ENCODE results near the gene PSG5. TPM values are rescaled to one million over a fixed set of nuclear protein-coding genes. Genes with fewer than 3 reads are reported as not detected.
A peak's percentile ranks its signal among the peaks of the same experiment; 100 is the strongest.
"Not testable (repeated sequence)": the region's sequence is repeated elsewhere in the genome, so short reads cannot be mapped to it uniquely, and the experiment has no call there.

Gene PSG5
- total RNA-seq, 4 donors from 2014 or later, result not detected

DNA sequence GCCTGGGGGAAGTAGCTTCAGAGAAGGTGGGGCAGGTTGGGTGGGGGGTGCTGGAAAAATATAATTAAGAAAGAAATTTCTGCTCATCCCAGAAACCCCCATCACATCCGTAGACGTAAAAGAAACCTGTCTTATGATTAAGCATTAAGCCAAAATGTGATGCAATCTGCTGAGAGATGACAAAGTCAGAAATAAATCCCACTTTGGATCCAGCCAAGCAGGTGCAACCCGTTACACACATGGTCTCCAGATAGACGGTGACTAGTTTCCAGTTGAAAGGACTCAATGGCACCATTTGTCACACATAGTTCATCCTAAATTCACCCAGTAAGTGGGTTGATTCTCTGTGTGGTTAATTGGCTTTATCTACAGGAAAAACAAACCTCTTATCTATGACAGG, 34.1 kb downstream of the PSG5 start:
- peak overlapping the region in 1 of 4 donors; percentile 59 for H3K27ac ChIP-seq
- intact Hi-C loops (cut with DNase I), result no loop called here
- H3K4me1 ChIP-seq, result peaks cover 0 to 42% (median 7%) of the 10 kb centered on the region in 3 donors
- H3K9me3 ChIP-seq, result no peaks in the 10 kb centered on the region
- TF ChIP-seq, protein P1, sequence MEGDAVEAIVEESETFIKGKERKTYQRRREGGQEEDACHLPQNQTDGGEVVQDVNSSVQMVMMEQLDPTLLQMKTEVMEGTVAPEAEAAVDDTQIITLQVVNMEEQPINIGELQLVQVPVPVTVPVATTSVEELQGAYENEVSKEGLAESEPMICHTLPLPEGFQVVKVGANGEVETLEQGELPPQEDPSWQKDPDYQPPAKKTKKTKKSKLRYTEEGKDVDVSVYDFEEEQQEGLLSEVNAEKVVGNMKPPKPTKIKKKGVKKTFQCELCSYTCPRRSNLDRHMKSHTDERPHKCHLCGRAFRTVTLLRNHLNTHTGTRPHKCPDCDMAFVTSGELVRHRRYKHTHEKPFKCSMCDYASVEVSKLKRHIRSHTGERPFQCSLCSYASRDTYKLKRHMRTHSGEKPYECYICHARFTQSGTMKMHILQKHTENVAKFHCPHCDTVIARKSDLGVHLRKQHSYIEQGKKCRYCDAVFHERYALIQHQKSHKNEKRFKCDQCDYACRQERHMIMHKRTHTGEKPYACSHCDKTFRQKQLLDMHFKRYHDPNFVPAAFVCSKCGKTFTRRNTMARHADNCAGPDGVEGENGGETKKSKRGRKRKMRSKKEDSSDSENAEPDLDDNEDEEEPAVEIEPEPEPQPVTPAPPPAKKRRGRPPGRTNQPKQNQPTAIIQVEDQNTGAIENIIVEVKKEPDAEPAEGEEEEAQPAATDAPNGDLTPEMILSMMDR (IDR thresholded peaks at IDR 0.05), result no peak
- TF ChIP-seq POLR2A (IDR thresholded peaks at IDR 0.05), result no peak
- no peaks in the 10 kb centered on the region for H3K36me3 ChIP-seq
- 44 to 54% methylated on average over 4 of the region's 4 CpGs for WGBS, 2 donors
- no peak overlapping the region for H3K4me3 ChIP-seq
- no peak for DNase-seq
- no peaks in the 10 kb centered on the region for H3K27me3 ChIP-seq

DNA sequence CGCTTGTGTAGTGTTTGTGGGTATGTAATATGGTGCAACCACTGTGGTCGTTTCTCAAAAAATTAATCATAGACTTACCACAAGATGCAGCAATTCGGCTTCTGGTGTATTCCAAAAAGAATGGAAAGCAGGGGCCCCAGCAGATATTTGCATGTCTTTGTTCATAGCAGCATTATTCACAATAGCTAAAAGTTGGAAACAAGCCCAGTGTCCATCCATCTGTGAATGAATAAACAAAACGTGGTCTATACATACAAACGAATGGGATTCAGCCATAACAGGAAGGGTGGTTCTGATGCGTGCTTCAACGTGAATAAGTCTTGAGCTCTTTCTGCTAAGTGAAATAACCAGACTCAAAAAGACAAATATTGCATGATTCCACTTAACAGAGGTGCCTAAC, 36.5 kb downstream of the PSG5 start:
- Histone ChIP-seq H3K4me1 (peaks cover 0 to 42% (median 7%) of the 10 kb centered on the region in 3 donors), H3K27ac (peak overlapping the region in 3 of 4 donors; percentile 9 to 73 (median 45))
- H3K27me3 ChIP-seq; H3K4me3 ChIP-seq; intact Hi-C loops (cut with DNase I); H3K9me3 ChIP-seq; H3K36me3 ChIP-seq; DNase-seq: not testable (repeated sequence)
- WGBS, 2 donors, result 28 to 34% methylated on average over 7 of the region's 7 CpGs

DNA sequence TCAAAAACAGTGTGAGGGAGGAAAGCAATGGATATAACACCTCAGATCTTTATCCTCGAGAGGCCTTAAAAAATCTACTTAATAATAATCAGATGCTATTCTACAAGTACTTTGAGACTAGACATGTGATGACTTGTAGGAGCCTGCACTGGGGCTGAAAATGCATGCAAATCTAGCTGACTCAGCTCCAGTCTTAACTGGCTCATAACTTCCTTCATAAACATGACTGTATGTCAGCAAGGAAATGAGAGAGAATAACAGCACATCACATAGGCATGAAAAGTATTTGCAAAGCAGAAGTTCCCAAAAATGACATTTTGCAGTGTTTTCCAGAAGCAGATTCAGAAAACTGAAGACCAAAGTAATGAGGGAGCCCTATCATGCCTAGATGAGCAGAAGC, 38.1 kb downstream of the PSG5 start:
- no peak for TF ChIP-seq POLR2A (IDR thresholded peaks at IDR 0.05)
- TF ChIP-seq, protein P1 (IDR thresholded peaks at IDR 0.05), result no peak
- WGBS, 2 donors, result 26 to 33% methylated on average over 1 of the region's 1 CpG
- Histone ChIP-seq H3K4me1 (peaks cover 0 to 42% (median 7%) of the 10 kb centered on the region in 3 donors), H3K9me3 (no peaks in the 10 kb centered on the region), H3K36me3 (no peaks in the 10 kb centered on the region), H3K27me3 (no peaks in the 10 kb centered on the region), H3K4me3 (no peak overlapping the region), H3K27ac (peak overlapping the region; percentile 63 to 80 (median 66))
- DNase-seq, result no peak
- intact Hi-C loops (cut with DNase I), result no loop called here

DNA sequence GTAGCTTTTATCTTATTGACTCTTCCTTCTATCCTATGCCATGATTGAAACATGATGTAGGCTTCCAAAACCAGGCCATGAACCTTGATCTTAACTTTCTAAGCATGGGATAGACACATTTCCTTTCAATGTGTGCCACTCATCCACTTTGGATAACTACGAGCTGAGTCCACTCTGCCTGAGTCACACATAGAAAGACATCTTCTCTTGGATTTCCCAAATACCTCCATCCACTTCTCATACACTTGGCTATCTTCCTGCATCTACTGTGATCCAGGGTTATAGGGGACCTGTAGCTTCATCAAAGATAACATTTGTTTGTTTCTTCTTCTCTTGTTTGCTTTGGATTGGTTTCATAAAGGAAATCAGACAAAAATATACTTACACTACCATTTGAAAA, 44.6 kb downstream of the PSG5 start:
- 73 to 92% methylated on average over 1 of the region's 1 CpG for WGBS, 2 donors
- intact Hi-C loops (cut with DNase I); H3K4me1 ChIP-seq; DNase-seq; H3K27ac ChIP-seq; H3K4me3 ChIP-seq; H3K9me3 ChIP-seq; H3K27me3 ChIP-seq; H3K36me3 ChIP-seq: not testable (repeated sequence)

DNA sequence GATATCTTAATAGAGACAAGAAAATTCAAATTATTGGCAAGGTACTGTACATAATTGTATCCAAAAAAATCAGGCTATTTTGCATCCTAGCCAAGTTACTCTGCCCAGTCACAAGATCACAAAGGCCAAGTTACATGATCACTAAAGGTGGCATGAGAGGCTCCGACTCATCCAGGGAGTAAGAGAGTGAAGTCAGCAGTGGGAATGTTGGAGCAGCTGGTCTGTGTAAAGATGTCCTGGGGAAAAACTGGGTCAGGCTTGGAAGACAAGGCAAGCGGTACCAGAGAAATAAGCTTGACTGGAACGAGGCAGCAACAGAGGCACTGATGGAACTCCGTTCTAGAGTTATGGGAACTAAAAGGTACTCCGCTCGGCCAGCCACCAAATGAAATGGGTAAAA, 53.6 kb downstream of the PSG5 start:
- DNase-seq, result no peak
- no peak overlapping the region for H3K4me3 ChIP-seq
- intact Hi-C loops (cut with DNase I), result no loop called here
- 77 to 83% methylated on average over 5 of the region's 6 CpGs for WGBS, 2 donors
- H3K36me3 ChIP-seq, result no peaks in the 10 kb centered on the region
- TF ChIP-seq, protein P1 (IDR thresholded peaks at IDR 0.05), result no peak
- TF ChIP-seq POLR2A (IDR thresholded peaks at IDR 0.05), result no peak
- peaks cover 0 to 24% (median 0%) of the 10 kb centered on the region in 3 donors for H3K4me1 ChIP-seq
- no peak overlapping the region for H3K27ac ChIP-seq
- no peaks in the 10 kb centered on the region for H3K9me3 ChIP-seq
- H3K27me3 ChIP-seq, result no peaks in the 10 kb centered on the region

DNA sequence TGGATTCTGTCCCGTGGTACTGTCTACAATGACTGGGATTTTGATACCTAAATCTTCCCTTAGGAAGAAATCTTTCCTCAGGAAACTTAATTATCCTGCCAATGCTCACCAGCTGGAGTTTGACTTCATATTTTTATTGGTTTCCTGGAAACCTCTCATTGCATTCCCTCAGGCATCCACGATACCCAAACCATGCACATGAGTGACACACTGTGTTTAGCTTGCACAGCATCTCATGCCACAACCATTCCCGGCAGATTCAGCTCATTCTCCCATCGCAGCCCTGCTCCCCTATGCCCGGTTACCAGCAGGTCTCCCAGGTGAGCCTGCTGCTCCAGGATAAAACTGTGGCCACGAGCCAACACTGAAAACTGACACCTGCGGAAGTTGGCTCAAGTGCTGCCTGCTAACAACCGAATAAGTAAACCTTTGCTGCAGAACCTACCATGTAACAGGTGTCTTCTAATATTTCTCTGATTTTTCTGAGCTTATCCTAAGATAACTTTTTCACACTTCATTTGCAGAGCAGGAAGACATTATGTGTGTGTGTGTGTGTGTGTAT, 55.0 kb downstream of the PSG5 start:
- H3K4me3 ChIP-seq; DNase-seq; H3K27ac ChIP-seq; H3K9me3 ChIP-seq; H3K36me3 ChIP-seq; intact Hi-C loops (cut with DNase I); H3K27me3 ChIP-seq: not testable (repeated sequence)
- WGBS, 2 donors, result 32 to 40% methylated on average over 8 of the region's 8 CpGs
- H3K4me1 ChIP-seq, result peaks cover 0 to 28% (median 0%) of the 10 kb centered on the region in 3 donors

DNA sequence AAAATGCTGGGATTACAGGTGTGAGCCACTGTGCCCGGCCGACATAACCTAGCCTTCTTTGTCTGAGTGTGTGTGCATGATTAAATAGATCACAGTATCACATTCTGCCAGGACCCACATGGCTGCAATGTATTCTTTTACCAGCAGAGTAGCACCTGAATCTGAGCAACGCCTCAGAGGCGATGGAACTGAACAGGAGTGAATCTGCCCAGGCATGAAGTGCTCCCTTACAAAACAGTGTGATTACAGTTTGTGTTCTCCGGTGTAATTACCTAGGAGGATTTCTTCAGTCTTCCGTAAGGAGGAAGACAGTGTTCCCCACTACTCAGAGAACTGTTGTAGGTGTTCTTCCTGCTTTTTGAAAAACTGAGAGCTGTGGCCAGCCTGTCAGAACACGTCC, 57.1 kb downstream of the PSG5 start:
- H3K27me3 ChIP-seq; intact Hi-C loops (cut with DNase I); DNase-seq; H3K36me3 ChIP-seq; H3K4me3 ChIP-seq; H3K9me3 ChIP-seq: not testable (repeated sequence)
- WGBS, 2 donors, result 47 to 62% methylated on average over 4 to 7 of the region's 7 CpGs
- TF ChIP-seq, protein P1 (IDR thresholded peaks at IDR 0.05), result peak in 4 of 6 experiments; percentile 9 to 67 (median 49)
- peaks cover 0 to 28% (median 0%) of the 10 kb centered on the region in 3 donors for H3K4me1 ChIP-seq
- peak overlapping the region in 3 of 4 donors; percentile 30 to 48 (median 48) for H3K27ac ChIP-seq

DNA sequence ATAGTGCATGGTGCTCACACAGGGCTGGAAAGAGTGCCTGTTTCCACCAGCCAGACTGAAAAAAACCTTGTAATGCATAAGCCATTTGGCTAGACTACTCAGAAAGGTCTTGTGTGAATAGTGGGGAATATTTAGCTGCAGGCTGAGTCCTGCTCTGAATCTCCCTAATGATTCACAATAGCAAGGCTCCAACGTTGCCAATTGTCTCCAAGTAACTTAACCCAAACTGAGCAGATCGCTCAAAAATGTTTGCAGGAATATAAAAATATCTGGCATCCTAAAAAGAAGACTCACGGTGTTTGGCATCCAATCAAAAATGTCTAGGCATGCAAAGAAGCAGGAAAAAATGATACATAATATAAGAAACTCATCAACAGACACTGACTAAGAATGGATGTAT, 59.0 kb downstream of the PSG5 start:
- H3K27me3 ChIP-seq, result not testable (repeated sequence)
- WGBS, 2 donors, result 23 to 40% methylated on average over 3 of the region's 3 CpGs

More for the DNA sequence above, 59.0 kb downstream of the PSG5 start:
- DNase-seq; intact Hi-C loops (cut with DNase I); H3K9me3 ChIP-seq; H3K4me3 ChIP-seq; H3K36me3 ChIP-seq: not testable (repeated sequence)
- peaks cover 0 to 28% (median 0%) of the 10 kb centered on the region in 3 donors for H3K4me1 ChIP-seq
- H3K27ac ChIP-seq, result peak overlapping the region in 1 of 4 donors; percentile 34

Data from esophagus squamous epithelium (tissue), 5 donors.